ENCODE results near the gene CLC. TPM values are rescaled to one million over a fixed set of nuclear protein-coding genes. Genes with fewer than 3 reads are reported as not detected.
A peak's percentile ranks its signal among the peaks of the same experiment; 100 is the strongest.

Gene CLC
- total RNA-seq, 3 donors from 2014 or later (not counting 1 experiment from before 2014, with no cell fraction given), result 11.2 to 487 TPM; not detected in 1

DNA sequence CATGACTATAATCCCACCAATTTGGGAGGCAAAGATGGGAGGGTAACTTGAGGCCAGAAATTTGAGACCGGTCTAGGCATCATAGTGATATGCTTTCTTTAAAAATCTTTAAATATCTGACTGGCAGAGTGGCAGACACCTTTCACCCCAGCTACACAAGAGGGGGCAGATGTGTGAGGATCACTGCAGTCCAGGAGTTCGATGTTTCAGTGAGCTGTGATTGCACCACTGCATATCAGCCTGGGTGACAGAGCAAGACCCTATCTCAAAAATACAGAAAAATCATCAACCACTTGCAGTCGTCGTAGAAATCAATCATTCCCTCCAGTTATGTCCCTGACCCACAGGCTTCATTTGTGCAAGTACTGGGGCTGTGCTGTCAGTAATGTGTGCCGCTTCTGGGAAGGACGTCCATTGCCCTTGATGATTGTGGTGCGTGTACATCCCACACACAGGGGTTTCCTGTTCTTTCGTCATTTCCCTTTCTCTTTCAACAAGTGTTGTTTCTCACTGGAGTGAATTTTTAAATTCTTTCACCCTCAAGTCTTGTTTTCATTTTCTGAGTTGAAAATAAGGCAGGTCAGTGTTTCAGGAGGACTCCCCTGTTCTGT is 32.1 kb downstream of the CLC start:
- Histone ChIP-seq H3K36me3 (ENCODE audit: control insufficient read depth, insufficient read depth, low read length) (no peaks in the 10 kb centered on the region), H3K27me3 (ENCODE audit: control insufficient read depth, insufficient read depth, low read length) (no peaks in the 10 kb centered on the region), H3K4me1 (ENCODE audit: control insufficient read depth, insufficient read depth, low read length) (no peaks in the 10 kb centered on the region), H3K9me3 (ENCODE audit: control insufficient read depth, insufficient read depth, low read length) (no peaks in the 10 kb centered on the region), H3K27ac (ENCODE audit: low read length) (no peak overlapping the region), H3K4me3 (ENCODE audit: low read length) (no peak overlapping the region)
- Mint-ChIP-seq H3K36me3 (no peaks in the 10 kb centered on the region), H3K27ac (no peak overlapping the region), H3K4me1 (no peaks in the 10 kb centered on the region), H3K4me3 (no peak overlapping the region), H3K27me3 (ENCODE audit: low read depth in 2 of 2) (peaks cover 13 to 46% of the 10 kb centered on the region in 2 donors), H3K9me3 (no peaks in the 10 kb centered on the region)
- ATAC-seq, result no peak
- TF ChIP-seq, protein P1, sequence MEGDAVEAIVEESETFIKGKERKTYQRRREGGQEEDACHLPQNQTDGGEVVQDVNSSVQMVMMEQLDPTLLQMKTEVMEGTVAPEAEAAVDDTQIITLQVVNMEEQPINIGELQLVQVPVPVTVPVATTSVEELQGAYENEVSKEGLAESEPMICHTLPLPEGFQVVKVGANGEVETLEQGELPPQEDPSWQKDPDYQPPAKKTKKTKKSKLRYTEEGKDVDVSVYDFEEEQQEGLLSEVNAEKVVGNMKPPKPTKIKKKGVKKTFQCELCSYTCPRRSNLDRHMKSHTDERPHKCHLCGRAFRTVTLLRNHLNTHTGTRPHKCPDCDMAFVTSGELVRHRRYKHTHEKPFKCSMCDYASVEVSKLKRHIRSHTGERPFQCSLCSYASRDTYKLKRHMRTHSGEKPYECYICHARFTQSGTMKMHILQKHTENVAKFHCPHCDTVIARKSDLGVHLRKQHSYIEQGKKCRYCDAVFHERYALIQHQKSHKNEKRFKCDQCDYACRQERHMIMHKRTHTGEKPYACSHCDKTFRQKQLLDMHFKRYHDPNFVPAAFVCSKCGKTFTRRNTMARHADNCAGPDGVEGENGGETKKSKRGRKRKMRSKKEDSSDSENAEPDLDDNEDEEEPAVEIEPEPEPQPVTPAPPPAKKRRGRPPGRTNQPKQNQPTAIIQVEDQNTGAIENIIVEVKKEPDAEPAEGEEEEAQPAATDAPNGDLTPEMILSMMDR (IDR thresholded peaks at IDR 0.05), result no peak
- 60% methylated on average over 6 of the region's 8 CpGs for WGBS (ENCODE audit: insufficient coverage)
- DNase-seq, result peak in 1 of 2 donors; percentile 44
- intact Hi-C loops (cut with micrococcal nuclease), result no loop called here

- H3K4me1 ChIP-seq (ENCODE audit: control insufficient read depth, insufficient read depth, low read length), result no peaks in the 10 kb centered on the region
- no peak within 1 kb of the TSS for H3K27ac ChIP-seq (ENCODE audit: low read length)
- no peaks in the 10 kb centered on the region for H3K4me1 Mint-ChIP-seq
- TF ChIP-seq, protein P1 (IDR thresholded peaks at IDR 0.05), result no peak
- H3K4me3 ChIP-seq (ENCODE audit: low read length), result no peak within 1 kb of the TSS
- H3K27me3 ChIP-seq (ENCODE audit: control insufficient read depth, insufficient read depth, low read length), result no peaks in the 10 kb centered on the region
- 78% methylated on average over 5 of the region's 6 CpGs for WGBS (ENCODE audit: insufficient coverage)
- peaks cover 13 to 48% of the 10 kb centered on the region in 2 donors for H3K27me3 Mint-ChIP-seq (ENCODE audit: low read depth in 2 of 2)
- H3K36me3 Mint-ChIP-seq, result no peaks in the 10 kb centered on the region
- ATAC-seq (no peak), DNase-seq (no peak)
- intact Hi-C loops (cut with micrococcal nuclease), result no loop called here
- H3K27ac Mint-ChIP-seq, result no peak within 1 kb of the TSS
- H3K36me3 ChIP-seq (ENCODE audit: control insufficient read depth, insufficient read depth, low read length), result no peaks in the 10 kb centered on the region
- H3K9me3 Mint-ChIP-seq, result no peaks in the 10 kb centered on the region
- H3K4me3 Mint-ChIP-seq, result no peak within 1 kb of the TSS
- no peaks in the 10 kb centered on the region for H3K9me3 ChIP-seq (ENCODE audit: control insufficient read depth, insufficient read depth, low read length)
Measured at GRCh38 chr19:39704181-39705044, 33.4 kb downstream of the CLC start, which contains the start of gene LGALS14. Gene LGALS14, plus strand, starts transcription at chr19:39704481. Its CDS starts 48 bp downstream, at chr19:39704529.

GRCh38 chr19:39701291-39701690 is 36.5 kb downstream of the CLC start:
- 60% methylated on average over 4 of the region's 5 CpGs for WGBS (ENCODE audit: insufficient coverage)
- H3K4me3 Mint-ChIP-seq, result no peak overlapping the region
- H3K4me1 Mint-ChIP-seq, result no peaks in the 10 kb centered on the region
- Histone ChIP-seq H3K36me3 (ENCODE audit: control insufficient read depth, insufficient read depth, low read length) (no peaks in the 10 kb centered on the region), H3K27ac (ENCODE audit: low read length) (no peak overlapping the region), H3K27me3 (ENCODE audit: control insufficient read depth, insufficient read depth, low read length) (no peaks in the 10 kb centered on the region), H3K9me3 (ENCODE audit: control insufficient read depth, insufficient read depth, low read length) (no peaks in the 10 kb centered on the region), H3K4me1 (ENCODE audit: control insufficient read depth, insufficient read depth, low read length) (no peaks in the 10 kb centered on the region), H3K4me3 (ENCODE audit: low read length) (no peak overlapping the region)
- no peaks in the 10 kb centered on the region for H3K36me3 Mint-ChIP-seq
- TF ChIP-seq, protein P1 (IDR thresholded peaks at IDR 0.05), result no peak
- ATAC-seq (no peak), DNase-seq (no peak)
- no peak overlapping the region for H3K27ac Mint-ChIP-seq
- H3K9me3 Mint-ChIP-seq, result no peaks in the 10 kb centered on the region
- intact Hi-C loops (cut with micrococcal nuclease), result no loop called here
- H3K27me3 Mint-ChIP-seq (ENCODE audit: low read depth in 2 of 2), result peaks cover 13 to 53% of the 10 kb centered on the region in 2 donors
